Measurements from ENCODE around the gene PHLDB3. TPM values are rescaled to one million over a fixed set of nuclear protein-coding genes. Genes with fewer than 3 reads are reported as not detected.

PHLDB3 gene
- total RNA-seq, 4 donors from 2014 or later, result 1.9 to 5.7 (median 3.5) TPM

- TF ChIP-seq CTCF (IDR thresholded peaks at IDR 0.05; ENCODE audit: low read depth), result no peak
Observed at GRCh38 chr19:43534305-43534815, 29.8 kb upstream of the PHLDB3 start.

GRCh38 chr19:43533546-43534304 is 29.2 kb upstream of the PHLDB3 start:
- TF ChIP-seq CTCF (IDR thresholded peaks at IDR 0.05; ENCODE audit: low read depth), result no peak

- TF ChIP-seq CTCF (IDR thresholded peaks at IDR 0.05; ENCODE audit: low read depth), result no peak
Observed at GRCh38 chr19:43532962-43533545, 28.5 kb upstream of the PHLDB3 start, which contains the start of gene ZNF575. Gene ZNF575 (plus strand): TSS chr19:43533188. CDS start chr19:43534423, 1,235 bp downstream.

- no peak for TF ChIP-seq CTCF (IDR thresholded peaks at IDR 0.05; ENCODE audit: low read depth)
Observed at GRCh38 chr19:43532571-43532961, 28.0 kb upstream of the PHLDB3 start.

- TF ChIP-seq CTCF (IDR thresholded peaks at IDR 0.05; ENCODE audit: low read depth), result no peak
Observed at GRCh38 chr19:43527860-43528622, 23.5 kb upstream of the PHLDB3 start.

GRCh38 chr19:43526884-43527859 is 22.6 kb upstream of the PHLDB3 start, which contains the start of gene ETHE1:
Gene ETHE1 (minus strand): TSS chr19:43527201. CDS start chr19:43527177, 24 bp downstream.
- TF ChIP-seq CTCF (IDR thresholded peaks at IDR 0.05; ENCODE audit: low read depth), result no peak
